Measurements from ENCODE around the gene JDP2.

JDP2 gene

GRCh38 chr14:75461303-75461702, 33.5 kb downstream of the JDP2 start:
- TF ChIP-seq CTCF (IDR thresholded peaks at IDR 0.05; ENCODE audit: extremely low read depth, missing control alignments) = no peak
- DNase-seq (ENCODE audit: low spot score) = no peak

- TF ChIP-seq CTCF (IDR thresholded peaks at IDR 0.05; ENCODE audit: extremely low read depth, missing control alignments) = no peak
- no peak for DNase-seq (ENCODE audit: low spot score)
Measured at GRCh38 chr14:75461755-75462349, 34.0 kb downstream of the JDP2 start.

- TF ChIP-seq CTCF (IDR thresholded peaks at IDR 0.05; ENCODE audit: extremely low read depth, missing control alignments) = no peak
- no peak for DNase-seq (ENCODE audit: low spot score)
Measured at GRCh38 chr14:75464626-75465025, 36.8 kb downstream of the JDP2 start.

GRCh38 chr14:75467763-75468162, 39.9 kb downstream of the JDP2 start:
- no peak for DNase-seq (ENCODE audit: low spot score)
- TF ChIP-seq CTCF (IDR thresholded peaks at IDR 0.05; ENCODE audit: extremely low read depth, missing control alignments) = no peak

- no peak for DNase-seq (ENCODE audit: low spot score)
- TF ChIP-seq CTCF (IDR thresholded peaks at IDR 0.05; ENCODE audit: extremely low read depth, missing control alignments) = no peak
Measured at GRCh38 chr14:75469164-75469563, 41.3 kb downstream of the JDP2 start.

- no peak for TF ChIP-seq CTCF (IDR thresholded peaks at IDR 0.05; ENCODE audit: extremely low read depth, missing control alignments)
- no peak for DNase-seq (ENCODE audit: low spot score)
Measured at GRCh38 chr14:75469606-75470237, 41.9 kb downstream of the JDP2 start.

GRCh38 chr14:75470238-75470797, 42.5 kb downstream of the JDP2 start:
- DNase-seq (ENCODE audit: low spot score) = peak; percentile 53

More at GRCh38 chr14:75470238-75470797, 42.5 kb downstream of the JDP2 start:
- no peak for TF ChIP-seq CTCF (IDR thresholded peaks at IDR 0.05; ENCODE audit: extremely low read depth, missing control alignments)

All from GM20000 (cell line).